ENCODE measurements around the gene EPB41L3.

DNA sequence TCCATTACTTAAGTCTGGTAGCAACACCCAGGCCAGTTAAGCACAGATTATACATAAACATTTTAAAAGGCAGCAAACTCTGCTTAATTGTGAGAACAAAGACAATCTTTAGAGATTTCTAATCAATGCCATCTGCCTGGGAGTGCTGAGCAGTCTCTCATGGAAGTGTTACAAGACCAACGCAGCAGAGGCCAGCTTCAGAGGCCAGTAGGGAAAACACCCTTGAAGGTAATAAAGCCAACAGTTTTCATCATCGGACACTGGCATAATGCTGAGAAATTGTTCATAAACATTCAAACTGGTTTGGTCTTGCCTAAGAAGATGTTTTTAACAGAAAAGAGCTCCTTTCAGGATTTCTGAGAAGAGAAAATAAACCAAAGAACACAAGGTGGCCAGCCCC lies 35.0 kb downstream of the EPB41L3 start:
- no peak for TF ChIP-seq CTCF (IDR thresholded peaks at IDR 0.05 in 2 of 3, conservative IDR thresholded peaks at IDR 0.05 in 1 of 3; ENCODE audit: control insufficient read depth in 2 of 3, extremely low read depth in 1 of 3, insufficient read depth in 1 of 3, low read depth in 3 of 3, low read length in 3 of 3)
- TF ChIP-seq EP300 (IDR thresholded peaks at IDR 0.05; ENCODE audit: borderline replicate concordance in 1 of 2, control insufficient read depth in 1 of 2, low read depth in 2 of 2, low read length in 2 of 2), result no peak
- TF ChIP-seq SIN3A (IDR thresholded peaks at IDR 0.05; ENCODE audit: low read depth, low read length), result no peak
- TF ChIP-seq RCOR1 (conservative IDR thresholded peaks at IDR 0.05; ENCODE audit: low read depth, low read length), result no peak
- no peak for TF ChIP-seq JUND (IDR thresholded peaks at IDR 0.05; ENCODE audit: low read depth, low read length)

Measured in GM12878 (cell line).